NCI-H1417 (cell line): Measurements from ENCODE around the gene RGS6.

Source experiments
- DNase-seq, 3 experiments: peaks; one replicate each; lab custom pipeline; 2025; lab: John Stamatoyannopoulos, UW

Gene RGS6

GRCh38 chr14:72081137-72081536, 148.9 kb downstream of the RGS6 start:
- no peak for DNase-seq

GRCh38 chr14:72084935-72085334, 152.7 kb downstream of the RGS6 start:
- no peak for DNase-seq

- DNase-seq, result no peak
These were observed 157.4 kb downstream of the RGS6 start for GRCh38 chr14:72089625-72090024.

GRCh38 chr14:72094844-72095582, 162.8 kb downstream of the RGS6 start:
- no peak for DNase-seq

GRCh38 chr14:72097173-72097783, 165.0 kb downstream of the RGS6 start:
- no peak for DNase-seq

GRCh38 chr14:72098210-72098609, 166.0 kb downstream of the RGS6 start:
- DNase-seq, result no peak

GRCh38 chr14:72099566-72099965, 167.3 kb downstream of the RGS6 start:
- peak in 1 of 3 experiments; percentile 16 for DNase-seq

- DNase-seq, result no peak
These were observed 171.9 kb downstream of the RGS6 start for GRCh38 chr14:72104011-72104613.

- no peak for DNase-seq
These were observed 179.7 kb downstream of the RGS6 start for GRCh38 chr14:72111911-72112310.

- no peak for DNase-seq
These were observed 186.6 kb downstream of the RGS6 start for GRCh38 chr14:72118841-72119240.

- no peak for DNase-seq
These were observed 188.1 kb downstream of the RGS6 start for GRCh38 chr14:72120315-72120714.

GRCh38 chr14:72123755-72124154, 191.5 kb downstream of the RGS6 start:
- peak in 1 of 3 experiments; percentile 36 for DNase-seq

GRCh38 chr14:72124171-72124570, 191.9 kb downstream of the RGS6 start:
- DNase-seq, result no peak

GRCh38 chr14:72126091-72126490, 193.9 kb downstream of the RGS6 start:
- DNase-seq, result no peak

GRCh38 chr14:72126561-72126960, 194.3 kb downstream of the RGS6 start:
- peak in 1 of 3 experiments; percentile 28 for DNase-seq

- DNase-seq, result no peak
These were observed 196.4 kb downstream of the RGS6 start for GRCh38 chr14:72128629-72129028.

- DNase-seq, result no peak
These were observed 197.1 kb downstream of the RGS6 start for GRCh38 chr14:72129291-72129690.

- no peak for DNase-seq
These were observed 208.9 kb downstream of the RGS6 start for GRCh38 chr14:72141084-72141483.

- peak; percentile 25 to 91 (median 80) for DNase-seq
These were observed 210.1 kb downstream of the RGS6 start for GRCh38 chr14:72142328-72142727.

- DNase-seq, result no peak
These were observed 214.0 kb downstream of the RGS6 start for GRCh38 chr14:72146241-72146640.

- peak in 1 of 3 experiments; percentile 9 for DNase-seq
These were observed 222.6 kb downstream of the RGS6 start for GRCh38 chr14:72154645-72155378.

- no peak for DNase-seq
These were observed 223.3 kb downstream of the RGS6 start for GRCh38 chr14:72155379-72155993.
